Gastrocnemius medialis (tissue), 4 donors: ENCODE measurements around the gene RPRD1A. TPM values are rescaled to one million over a fixed set of nuclear protein-coding genes. Genes with fewer than 3 reads are reported as not detected.

Source experiments
- ATAC-seq, 2 donors: fragments of 150-250 bp; one replicate each; pipeline ENCODE4 v1.9.1; 2016
- DNase-seq, 2 donors: peaks; one replicate each; pipeline ENCODE4 v3.0.0-alpha.2; 2019
- H3K27ac ChIP-seq, 4 donors: fragments of 200-600 bp; sonication (generic); 1 replicate in 1 of 4; 2 replicates in 3 of 4; pipeline ENCODE4 v1.5.1; 2016 to 2018; ENCODE audit warnings: mild to moderate bottlenecking in 2 of 4, moderate library complexity in 1 of 4
- H3K27me3 ChIP-seq, 3 donors: fragments of 200-600 bp; sonication (generic) in 2 of 3; 1 replicate in 1 of 3; 2 replicates in 2 of 3; pipeline versions ENCODE4 v1.5.1 to v1.6.0; 2016 to 2019; ENCODE audit warnings: mild to moderate bottlenecking in 1 of 3, moderate library complexity in 1 of 3
- H3K36me3 ChIP-seq, 2 donors: fragments of 200-600 bp; sonication (generic) in 1 of 2; one replicate each; pipeline ENCODE4 v1.5.1; 2017 to 2018
- H3K4me1 ChIP-seq, 2 donors: fragments of 200-600 bp; sonication (generic) in 1 of 2; one replicate each; pipeline ENCODE4 v1.5.1; 2016 to 2017; ENCODE audit warnings: mild to moderate bottlenecking in 2 of 2
- H3K4me3 ChIP-seq, 4 donors: fragments of 200-600 bp; sonication (generic) in 3 of 4; 1 replicate in 1 of 4; 2 replicates in 3 of 4; pipeline ENCODE4 v1.5.1; 2016 to 2019; ENCODE audit warnings: mild to moderate bottlenecking in 2 of 4
- H3K9me3 ChIP-seq, 3 donors: fragments of 200-600 bp; sonication (generic) in 2 of 3; 1 replicate in 1 of 3; 2 replicates in 2 of 3; pipeline ENCODE4 v1.5.1; 2016 to 2019
- CTCF ChIP-seq, 5 experiments: fragments of 450-650 bp in 3 of 5; fragments of 200-600 bp in 2 of 5; sonication (generic) in 2 of 5; IDR thresholded peaks in 4 of 5; conservative IDR thresholded peaks in 1 of 5; 1 replicate in 4 of 5; 2 replicates in 1 of 5; pipeline ENCODE4 v1.5.1; 2016 to 2019; ENCODE audit warnings: antibody characterized with exemption in 5 of 5, mild to moderate bottlenecking in 3 of 5, moderate library complexity in 3 of 5
- POLR2A ChIP-seq, 2 donors: fragments of 450-650 bp; IDR thresholded peaks; one replicate each; pipeline ENCODE4 v1.6.1; 2017; ENCODE audit warnings: antibody characterized with exemption in 2 of 2, mild to moderate bottlenecking in 2 of 2, moderate library complexity in 2 of 2
- in situ Hi-C, 4 donors: fragments of 200-750 bp; cut with MboI; loops; one replicate each; pipeline versions ENCODE4 v1.15.0 to v1.8.0; 2017; ENCODE audit warnings: low sequenced_read_pairs in 4 of 4
- intact Hi-C: fragments of 100-400 bp; cut with DNase I; formaldehyde crosslinking; loops from one replicate; pipeline ENCODE4 v1.15.1; 2023; ENCODE audit warnings: low total_unique reads
- total RNA-seq, 4 donors: library from RNA; depleted of rRNA; stranded (reverse); fragments of >200 nt; gene quantifications; one replicate each; pipeline versions ENCODE4 v1.1.0 to v1.2.3, GENCODE V29; 2016

RPRD1A gene
- total RNA-seq, 4 donors from 2014 or later: 59.6 to 63.8 (median 61.8) TPM

- in situ Hi-C loops: no loop called here
- no peak for DNase-seq
- ATAC-seq: no peak
- Histone ChIP-seq H3K27ac (no peak overlapping the region), H3K27me3 (no peaks in the 10 kb centered on the region), H3K4me1 (peaks cover 1 to 7% of the 10 kb centered on the region in 2 donors), H3K9me3 (no peaks in the 10 kb centered on the region), H3K4me3 (no peak overlapping the region), H3K36me3 (no peaks in the 10 kb centered on the region)
- TF ChIP-seq POLR2A (IDR thresholded peaks at IDR 0.05) (no peak), CTCF (IDR thresholded peaks at IDR 0.05 in 4 of 5, conservative IDR thresholded peaks at IDR 0.05 in 1 of 5) (no peak)
- intact Hi-C loops: no loop called here
Measured at GRCh38 chr18:36050479-36050878, 16.9 kb downstream of the RPRD1A start.

- no peak for TF ChIP-seq POLR2A (IDR thresholded peaks at IDR 0.05)
- ATAC-seq (no peak), DNase-seq (no peak)
- H3K27me3 ChIP-seq: no peaks in the 10 kb centered on the region
- no peak overlapping the region for H3K4me3 ChIP-seq
- no peak overlapping the region for H3K27ac ChIP-seq
- no peaks in the 10 kb centered on the region for H3K9me3 ChIP-seq
- no peaks in the 10 kb centered on the region for H3K36me3 ChIP-seq
- H3K4me1 ChIP-seq: peaks cover 6 to 7% of the 10 kb centered on the region in 2 donors
- intact Hi-C loops (no loop called here), in situ Hi-C loops (no loop called here)
Measured at GRCh38 chr18:36047521-36047920, 19.8 kb downstream of the RPRD1A start.

GRCh38 chr18:36046898-36047297, 20.5 kb downstream of the RPRD1A start:
- Histone ChIP-seq H3K27ac (no peak overlapping the region), H3K27me3 (no peaks in the 10 kb centered on the region), H3K36me3 (no peaks in the 10 kb centered on the region), H3K4me3 (no peak overlapping the region), H3K4me1 (peaks cover 6 to 10% of the 10 kb centered on the region in 2 donors), H3K9me3 (no peaks in the 10 kb centered on the region)
- in situ Hi-C loops: no loop called here
- TF ChIP-seq CTCF (IDR thresholded peaks at IDR 0.05 in 4 of 5, conservative IDR thresholded peaks at IDR 0.05 in 1 of 5) (no peak), POLR2A (IDR thresholded peaks at IDR 0.05) (no peak)
- DNase-seq (no peak), ATAC-seq (no peak)
- intact Hi-C loops: no loop called here

- intact Hi-C loops: no loop called here
Measured at GRCh38 chr18:36045241-36045991, 21.9 kb downstream of the RPRD1A start.

GRCh38 chr18:36043153-36043552, 24.2 kb downstream of the RPRD1A start:
- Histone ChIP-seq H3K27ac (no peak overlapping the region), H3K4me3 (no peak overlapping the region), H3K36me3 (no peaks in the 10 kb centered on the region), H3K9me3 (no peaks in the 10 kb centered on the region), H3K27me3 (no peaks in the 10 kb centered on the region), H3K4me1 (peaks cover 8 to 13% of the 10 kb centered on the region in 2 donors)
- no peak for DNase-seq
- no peak for ATAC-seq
- TF ChIP-seq POLR2A (IDR thresholded peaks at IDR 0.05) (no peak), CTCF (IDR thresholded peaks at IDR 0.05 in 4 of 5, conservative IDR thresholded peaks at IDR 0.05 in 1 of 5) (no peak)
- intact Hi-C loops (no loop called here), in situ Hi-C loops (no loop called here)

More at GRCh38 chr18:36045241-36045991, 21.9 kb downstream of the RPRD1A start:
- DNase-seq: no peak
- peaks cover 8 to 13% of the 10 kb centered on the region in 2 donors for H3K4me1 ChIP-seq
- no peak for ATAC-seq
- no peaks in the 10 kb centered on the region for H3K36me3 ChIP-seq
- in situ Hi-C loops: no loop called here
- H3K27me3 ChIP-seq: no peaks in the 10 kb centered on the region
- H3K27ac ChIP-seq: no peak overlapping the region
- no peak overlapping the region for H3K4me3 ChIP-seq
- no peaks in the 10 kb centered on the region for H3K9me3 ChIP-seq
- no peak for TF ChIP-seq CTCF (IDR thresholded peaks at IDR 0.05 in 4 of 5, conservative IDR thresholded peaks at IDR 0.05 in 1 of 5)
- TF ChIP-seq POLR2A (IDR thresholded peaks at IDR 0.05): no peak
